Measurements from ENCODE around the gene NOXRED1.

GRCh38 chr14:77416836-77417235, 6.5 kb downstream of the NOXRED1 start:
- TF ChIP-seq POLR2A (IDR thresholded peaks at IDR 0.05) (no peak), CTCF (IDR thresholded peaks at IDR 0.05) (no peak), POLR2AphosphoS5 (IDR thresholded peaks at IDR 0.05) (no peak)

Measured in breast epithelium (tissue), 3 donors.